Amygdala (tissue), 56 donors: ENCODE data around the gene LYSMD1.

Experiments used
- DNase-seq, 56 donors: peaks; one replicate each; lab custom pipeline; 2025; lab: John Stamatoyannopoulos, UW

The LYSMD1 gene

GRCh38 chr1:151143986-151144385 lies 21.7 kb downstream of the LYSMD1 start:
- DNase-seq, result no peak

GRCh38 chr1:151143057-151143435 lies 22.7 kb downstream of the LYSMD1 start:
- peak in 1 of 56 donors; percentile 38 for DNase-seq

GRCh38 chr1:151142411-151143056 lies 23.2 kb downstream of the LYSMD1 start:
- no peak for DNase-seq

- DNase-seq, result no peak
Observed at GRCh38 chr1:151137789-151138188, 27.9 kb downstream of the LYSMD1 start.

GRCh38 chr1:151135433-151136385 lies 30.0 kb downstream of the LYSMD1 start:
- no peak for DNase-seq

- DNase-seq, result no peak
Observed at GRCh38 chr1:151134991-151135390, 30.7 kb downstream of the LYSMD1 start.

- DNase-seq, result no peak
Observed at GRCh38 chr1:151134396-151134795, 31.3 kb downstream of the LYSMD1 start.

GRCh38 chr1:151133018-151133806 lies 32.5 kb downstream of the LYSMD1 start:
- no peak for DNase-seq

- no peak for DNase-seq
Observed at GRCh38 chr1:151132335-151133017, 33.2 kb downstream of the LYSMD1 start.

GRCh38 chr1:151131701-151132334 lies 33.9 kb downstream of the LYSMD1 start:
- DNase-seq, result peak in 2 of 56 donors; percentile 9 to 13

GRCh38 chr1:151130987-151131586 lies 34.6 kb downstream of the LYSMD1 start:
- DNase-seq, result peak in 52 of 56 donors; percentile 13 to 83 (median 64)

- no peak for DNase-seq
Observed at GRCh38 chr1:151128800-151129199, 36.9 kb downstream of the LYSMD1 start.

GRCh38 chr1:151124763-151125403 lies 40.8 kb downstream of the LYSMD1 start:
- DNase-seq, result no peak

- DNase-seq, result no peak
Observed at GRCh38 chr1:151113877-151114276, 51.8 kb downstream of the LYSMD1 start.
